Activated CD4-positive, alpha-beta T cell treated with anti-CD3 and anti-CD28 coated beads, Interleukin-2, amount 50 U/mL, for 16 hours (primary cell): ENCODE data around the gene KRT71.

Source experiments
- DNase-seq: peaks from one replicate; pipeline ENCODE4 v3.0.0-alpha.2; 2020

The KRT71 gene

GRCh38 chr12:52495389-52495788 lies 57.6 kb downstream of the KRT71 start:
- DNase-seq = no peak

GRCh38 chr12:52494518-52494917 lies 58.4 kb downstream of the KRT71 start:
- no peak for DNase-seq

GRCh38 chr12:52494100-52494499 lies 58.8 kb downstream of the KRT71 start:
- DNase-seq = no peak
